AG04450 (cell line): Measurements from ENCODE around the gene PKP1. TPM values are rescaled to one million over a fixed set of nuclear protein-coding genes. Genes with fewer than 3 reads are reported as not detected.

ENCODE experiments used
- CTCF ChIA-PET: fragments of 300-600, 350-600 bp; formaldehyde crosslinking; extraction: SDS; loops from one replicate; lab custom pipeline; 2022; ENCODE audit warnings: antibody characterized with exemption, inconsistent platforms; lab: Charles Lee
- POLR2A ChIA-PET: fragments of 350-600 bp; formaldehyde crosslinking; extraction: SDS; loops from one replicate; lab custom pipeline; 2021; ENCODE audit warnings: antibody characterized with exemption, inconsistent platforms; lab: Yijun Ruan, JAX
- DNase-seq: peaks from one replicate; pipeline ENCODE4 v3.0.0-alpha.2; 2011; ENCODE audit warnings: low read depth, low spot score
- H3K27ac ChIP-seq: one replicate; pipeline ENCODE4 v1.5.1; 2012; ENCODE audit warnings: low read depth, low read length, control low read depth
- H3K27me3 ChIP-seq: one replicate; pipeline ENCODE4 v1.6.0; 2012; ENCODE audit warnings: low read length; ENCODE audit not compliant: control insufficient read depth, insufficient read depth
- H3K4me3 ChIP-seq: 2 replicates; pipeline ENCODE4 v1.5.1; 2011; ENCODE audit warnings: mild to moderate bottlenecking, low read depth, low read length, control low read depth
- H3K9me3 ChIP-seq: 2 replicates; pipeline ENCODE4 v1.5.1; 2012; ENCODE audit warnings: low read length; ENCODE audit not compliant: control insufficient read depth, insufficient read depth
- CTCF ChIP-seq: IDR thresholded peaks from 2 replicates; pipeline ENCODE4 v1.5.1; 2011; ENCODE audit warnings: low read depth, low read length, control low read depth, inconsistent platforms
- polyA plus RNA-seq: library from polyadenylated mRNA; depleted of rRNA; stranded (reverse); fragments of >200 nt; gene quantifications from 2 replicates; pipeline ENCODE4 v1.2.3, GENCODE V29; 2011

Gene PKP1
- polyA plus RNA-seq, 1 experiment, result 0.04 TPM

DNA sequence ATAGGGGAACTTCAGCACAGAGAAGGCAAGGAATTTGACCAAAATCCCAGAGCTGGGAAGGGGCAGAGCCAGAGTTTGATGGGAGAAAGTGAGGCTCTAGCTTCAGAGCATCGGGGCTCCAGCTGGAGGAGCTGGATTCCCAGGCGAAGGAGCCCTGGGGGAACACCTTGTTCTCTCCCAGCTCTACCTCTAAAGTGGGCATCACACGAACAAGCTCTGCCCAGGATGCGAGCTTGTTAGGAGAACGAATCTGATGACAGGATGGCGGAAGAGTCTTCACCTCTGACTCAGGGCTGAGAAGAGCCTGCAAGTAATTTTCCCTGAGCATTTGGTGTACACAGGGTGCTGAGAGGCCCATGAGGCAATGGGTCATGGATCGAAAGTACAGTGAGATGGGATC, 72.2 kb downstream of the PKP1 start:
- Histone ChIP-seq H3K27me3 (peaks cover 42% of the 10 kb centered on the region), H3K4me3 (no peak overlapping the region), H3K27ac (no peak overlapping the region), H3K9me3 (no peaks in the 10 kb centered on the region)
- no peak for DNase-seq
- CTCF ChIA-PET, result interaction anchor here (0.5 to 1.1 kb wide), 3 partner anchors 9 to 157 kb away, joined by 3 to 4 read pairs (median 4); no protein-coding TSS in a partner anchor
- no peak for TF ChIP-seq CTCF
- POLR2A ChIA-PET, result no interaction called here

DNA sequence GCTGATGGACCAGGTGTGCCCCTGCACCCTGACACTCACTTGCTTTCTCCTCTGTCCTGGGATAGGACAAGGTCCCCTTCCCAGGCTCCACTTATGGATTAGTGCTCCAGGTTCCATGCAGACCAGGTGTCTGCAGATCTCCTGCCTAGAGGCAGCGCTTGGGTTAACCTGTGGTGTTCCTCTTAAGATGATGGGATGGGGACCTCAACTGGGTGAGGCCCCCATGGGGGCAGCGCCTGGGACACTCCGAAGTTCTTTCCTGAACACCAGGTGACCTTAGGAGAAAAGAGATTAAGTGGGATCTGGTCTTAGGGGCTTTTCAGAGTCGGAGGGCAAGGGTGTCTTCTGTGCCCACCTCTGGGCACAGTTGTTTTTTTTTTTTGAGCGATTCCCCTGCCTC, 72.9 kb downstream of the PKP1 start:
- POLR2A ChIA-PET, result no interaction called here
- TF ChIP-seq CTCF, result no peak
- Histone ChIP-seq H3K9me3 (no peaks in the 10 kb centered on the region), H3K27ac (no peak overlapping the region), H3K27me3 (peaks cover 42% of the 10 kb centered on the region), H3K4me3 (no peak overlapping the region)
- DNase-seq, result no peak
- CTCF ChIA-PET, result interaction anchor here (0.6 to 1.1 kb wide), 2 partner anchors 157 to 191 kb away, joined by 4 to 13 read pairs; no protein-coding TSS in a partner anchor

DNA sequence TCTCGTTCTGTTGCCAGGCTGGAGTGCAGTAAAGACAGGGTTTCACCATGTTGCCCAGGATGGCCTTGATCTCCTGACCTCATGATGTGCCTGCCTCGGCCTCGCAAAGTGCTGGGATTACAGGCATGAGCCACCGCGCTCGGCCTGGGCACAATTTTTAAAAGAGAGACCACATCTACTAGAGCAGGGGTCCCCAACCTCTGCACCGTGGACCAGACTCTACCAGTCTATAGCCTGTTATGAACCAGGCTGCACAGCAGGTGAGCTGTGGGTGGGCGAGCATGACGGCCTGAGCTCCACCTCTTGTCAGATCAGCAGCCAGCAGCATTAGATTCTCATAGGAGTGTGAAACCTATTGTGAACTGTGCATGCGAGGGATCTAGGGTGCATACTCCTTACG, 73.4 kb downstream of the PKP1 start:
- no peak for DNase-seq
- ChIA-PET POLR2A (no interaction called here), CTCF (interaction anchor here (0.6 kb wide), 1 partner anchor 190 kb away, joined by 13 read pairs; no protein-coding TSS in a partner anchor)
- peaks cover 40% of the 10 kb centered on the region for H3K27me3 ChIP-seq
- no peak for TF ChIP-seq CTCF
- no peaks in the 10 kb centered on the region for H3K9me3 ChIP-seq
- H3K27ac ChIP-seq, result no peak overlapping the region
- no peak overlapping the region for H3K4me3 ChIP-seq

- TF ChIP-seq CTCF, result no peak
- ChIA-PET CTCF (no interaction called here), POLR2A (no interaction called here)
- no peak overlapping the region for H3K27ac ChIP-seq
- no peaks in the 10 kb centered on the region for H3K9me3 ChIP-seq
- peaks cover 39% of the 10 kb centered on the region for H3K27me3 ChIP-seq
- no peak overlapping the region for H3K4me3 ChIP-seq
- DNase-seq, result no peak
These were observed 73.9 kb downstream of the PKP1 start for GRCh38 chr1:201357211-201357610.

- Histone ChIP-seq H3K4me3 (no peak overlapping the region), H3K27ac (no peak overlapping the region), H3K27me3 (peaks cover 43% of the 10 kb centered on the region), H3K9me3 (no peaks in the 10 kb centered on the region)
- TF ChIP-seq CTCF, result no peak
- CTCF ChIA-PET, result interaction anchor here (1.2 to 6.4 kb wide), 3 partner anchors 10 to 103 kb away, joined by 4 to 89 read pairs (median 66); no protein-coding TSS in a partner anchor
- DNase-seq, result no peak
- POLR2A ChIA-PET, result no interaction called here
These were observed 74.5 kb downstream of the PKP1 start for GRCh38 chr1:201357636-201358348.
